ENCODE data around the gene FBXW11. TPM values are rescaled to one million over a fixed set of nuclear protein-coding genes. Genes with fewer than 3 reads are reported as not detected.

The FBXW11 gene
- polyA plus RNA-seq, 1 experiment: 77.1 TPM

GRCh38 chr5:171813813-171814490 is 192.5 kb downstream of the FBXW11 start:
- Histone ChIP-seq H3K27me3 (ENCODE audit: control insufficient read depth, insufficient read depth, low read length) (peaks cover 28% of the 10 kb centered on the region), H3K27ac (ENCODE audit: low read depth, low read length) (no peak overlapping the region), H3K9me3 (ENCODE audit: control insufficient read depth, insufficient read depth, low read length) (peaks cover 3% of the 10 kb centered on the region; the same call in 1 of the 2 replicates), H3K4me3 (ENCODE audit: low read depth, low read length) (no peak overlapping the region)
- ChIA-PET CTCF (interaction anchor here (0.6 kb wide), 1 partner anchor 11 kb away, joined by 3 read pairs; no protein-coding TSS in a partner anchor), POLR2A (no interaction called here)
- TF ChIP-seq, protein P1, sequence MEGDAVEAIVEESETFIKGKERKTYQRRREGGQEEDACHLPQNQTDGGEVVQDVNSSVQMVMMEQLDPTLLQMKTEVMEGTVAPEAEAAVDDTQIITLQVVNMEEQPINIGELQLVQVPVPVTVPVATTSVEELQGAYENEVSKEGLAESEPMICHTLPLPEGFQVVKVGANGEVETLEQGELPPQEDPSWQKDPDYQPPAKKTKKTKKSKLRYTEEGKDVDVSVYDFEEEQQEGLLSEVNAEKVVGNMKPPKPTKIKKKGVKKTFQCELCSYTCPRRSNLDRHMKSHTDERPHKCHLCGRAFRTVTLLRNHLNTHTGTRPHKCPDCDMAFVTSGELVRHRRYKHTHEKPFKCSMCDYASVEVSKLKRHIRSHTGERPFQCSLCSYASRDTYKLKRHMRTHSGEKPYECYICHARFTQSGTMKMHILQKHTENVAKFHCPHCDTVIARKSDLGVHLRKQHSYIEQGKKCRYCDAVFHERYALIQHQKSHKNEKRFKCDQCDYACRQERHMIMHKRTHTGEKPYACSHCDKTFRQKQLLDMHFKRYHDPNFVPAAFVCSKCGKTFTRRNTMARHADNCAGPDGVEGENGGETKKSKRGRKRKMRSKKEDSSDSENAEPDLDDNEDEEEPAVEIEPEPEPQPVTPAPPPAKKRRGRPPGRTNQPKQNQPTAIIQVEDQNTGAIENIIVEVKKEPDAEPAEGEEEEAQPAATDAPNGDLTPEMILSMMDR (IDR thresholded peaks at IDR 0.05; ENCODE audit: low read depth, low read length): no peak
- DNase-seq (ENCODE audit: low read depth, low spot score): no peak

DNA sequence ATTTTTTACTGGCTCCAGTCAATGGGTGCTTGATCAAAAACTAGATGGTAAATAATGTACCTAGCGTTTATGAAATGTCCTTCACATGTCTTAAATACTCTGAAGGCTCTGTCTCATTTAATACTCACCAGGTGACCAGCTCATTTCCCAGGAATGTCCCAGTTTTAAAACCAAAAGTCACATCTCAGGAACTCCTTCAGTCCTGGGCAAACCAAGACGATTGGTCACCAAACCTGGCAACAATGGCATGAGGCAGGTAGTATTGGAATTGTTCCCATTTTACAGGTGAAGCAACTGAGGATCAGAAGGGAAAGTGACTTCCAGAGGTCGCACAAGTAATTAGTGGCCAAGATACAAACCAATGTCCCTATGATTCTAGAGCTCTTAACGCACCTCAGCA is 193.2 kb downstream of the FBXW11 start:
- POLR2A ChIA-PET: no interaction called here
- Histone ChIP-seq H3K9me3 (ENCODE audit: control insufficient read depth, insufficient read depth, low read length) (peaks cover 3% of the 10 kb centered on the region; the same call in 1 of the 2 replicates), H3K27me3 (ENCODE audit: control insufficient read depth, insufficient read depth, low read length) (peaks cover 24% of the 10 kb centered on the region), H3K4me3 (ENCODE audit: low read depth, low read length) (no peak overlapping the region), H3K27ac (ENCODE audit: low read depth, low read length) (no peak overlapping the region)
- CTCF ChIA-PET: no interaction called here
- DNase-seq (ENCODE audit: low read depth, low spot score): no peak
- TF ChIP-seq, protein P1 (IDR thresholded peaks at IDR 0.05; ENCODE audit: low read depth, low read length): no peak

Other genes with a start within 250 kb of the FBXW11 start
- not detected in 2 replicates for gene SMIM23, start 220.8 kb downstream of the FBXW11 start, polyA plus RNA-seq (2011; rRNA removed)
- 7.8 and 10.8 TPM in 2 replicates for gene STK10, start 181.6 kb upstream of the FBXW11 start, polyA plus RNA-seq (2011; rRNA removed)
- gene EFCAB9, start 187.5 kb upstream of the FBXW11 start, polyA plus RNA-seq (2011; rRNA removed): not detected in 2 replicates

Measured in AG04450 (cell line).